H1 (cell line): ENCODE data around the gene ZNF256. TPM values are rescaled to one million over a fixed set of nuclear protein-coding genes. Genes with fewer than 3 reads are reported as not detected.
A peak's percentile ranks its signal among the peaks of the same experiment; 100 is the strongest.

ENCODE experiments used
- ASH2L ChIP-seq: fragments of 200-600, 300-600 bp; sonication (generic); IDR thresholded peaks from one replicate; pipeline ENCODE4 v1.7.1; 2017; ENCODE audit warnings: low read length
- CHD2 ChIP-seq: IDR thresholded peaks from 2 replicates; pipeline ENCODE4 v1.6.1; 2012; ENCODE audit warnings: low read length, improper control_type of control experiment
- CREB1 ChIP-seq: IDR thresholded peaks from 2 replicates; pipeline ENCODE4 v1.6.1; 2012; ENCODE audit warnings: inconsistent platforms
- E2F6 ChIP-seq: IDR thresholded peaks from 2 replicates; pipeline ENCODE4 v1.6.1; 2012; ENCODE audit warnings: inconsistent platforms
- EGR1 ChIP-seq: IDR thresholded peaks from 2 replicates; pipeline ENCODE4 v1.6.1; 2011; ENCODE audit warnings: low read depth, low read length, borderline replicate concordance
- EP300 ChIP-seq, 2 experiments: IDR thresholded peaks; 1 replicate in 1 of 2; 2 replicates in 1 of 2; pipeline ENCODE4 v1.6.1; 2011 to 2012; ENCODE audit warnings: low read depth in 2 of 2, low read length in 2 of 2, mild to moderate bottlenecking in 2 of 2, borderline replicate concordance in 1 of 2, inconsistent platforms in 1 of 2, moderate library complexity in 1 of 2
- KDM4A ChIP-seq: IDR thresholded peaks from one replicate; pipeline ENCODE4 v1.7.1; 2012; ENCODE audit warnings: low read depth, mild to moderate bottlenecking, moderate library complexity, low read length, inconsistent platforms; ENCODE audit not compliant: severe bottlenecking
- KDM5A ChIP-seq: fragments of 200-600 bp; IDR thresholded peaks from 2 replicates; pipeline ENCODE4 v1.7.1; 2012; ENCODE audit warnings: mild to moderate bottlenecking, low read length, inconsistent platforms, mixed read lengths
- MAX ChIP-seq: IDR thresholded peaks from 2 replicates; pipeline ENCODE4 v1.6.1; 2012; ENCODE audit warnings: inconsistent platforms
- NANOG ChIP-seq: IDR thresholded peaks from 2 replicates; pipeline ENCODE4 v1.6.1; 2011; ENCODE audit warnings: low read length, low read depth, mild to moderate bottlenecking, inconsistent platforms; ENCODE audit not compliant: insufficient read depth, poor library complexity, severe bottlenecking
- PHF8 ChIP-seq: fragments of 200-600 bp; sonication (generic); conservative IDR thresholded peaks from 2 replicates; pipeline ENCODE4 v1.7.1; 2012; ENCODE audit warnings: low read depth, mild to moderate bottlenecking, inconsistent platforms, low read length, moderate library complexity
- POLR2A ChIP-seq, 2 experiments: IDR thresholded peaks; 1 replicate in 1 of 2; 2 replicates in 1 of 2; pipeline ENCODE4 v1.6.1; 2011; ENCODE audit warnings: low read depth in 2 of 2, low read length in 2 of 2, mild to moderate bottlenecking in 2 of 2; ENCODE audit errors: control extremely low read depth in 1 of 2
- RAD21 ChIP-seq, 2 experiments: IDR thresholded peaks in 1 of 2; conservative IDR thresholded peaks in 1 of 2; 2 replicates each; pipeline ENCODE4 v1.6.1; 2011; ENCODE audit warnings: low read depth in 2 of 2, low read length in 2 of 2, improper control_type of control experiment in 1 of 2, inconsistent platforms in 1 of 2, mild to moderate bottlenecking in 1 of 2, moderate library complexity in 1 of 2
- SAP30 ChIP-seq: fragments of 300-600 bp; sonication (generic); IDR thresholded peaks from 2 replicates; pipeline ENCODE4 v1.7.1; 2012; ENCODE audit warnings: low read length, moderate library complexity, mild to moderate bottlenecking, inconsistent platforms; ENCODE audit not compliant: insufficient read depth, insufficient replicate concordance
- SIN3A ChIP-seq, 2 experiments: IDR thresholded peaks in 1 of 2; conservative IDR thresholded peaks in 1 of 2; 2 replicates each; pipeline ENCODE4 v1.6.1; 2011 to 2012; ENCODE audit warnings: low read length in 2 of 2, improper control_type of control experiment in 1 of 2, low read depth in 1 of 2, mild to moderate bottlenecking in 1 of 2
- SRF ChIP-seq: IDR thresholded peaks from 2 replicates; pipeline ENCODE4 v1.6.1; 2011; ENCODE audit warnings: mild to moderate bottlenecking, low read depth, low read length, moderate library complexity
- TAF1 ChIP-seq: IDR thresholded peaks from 2 replicates; pipeline ENCODE4 v1.6.1; 2011; ENCODE audit warnings: mild to moderate bottlenecking, low read depth, low read length
- TAF7 ChIP-seq: optimal IDR thresholded peaks from 2 replicates; pipeline ENCODE3; 2011; ENCODE audit warnings: low read depth, mild to moderate bottlenecking, inconsistent platforms, low read length, moderate library complexity, borderline replicate concordance
- YY1 ChIP-seq: IDR thresholded peaks from 2 replicates; pipeline ENCODE4 v1.6.1; 2011; ENCODE audit warnings: low read depth, mild to moderate bottlenecking, low read length
- polyA plus RNA-seq, 7 experiments: library from polyadenylated mRNA; depleted of rRNA in 3 of 7; stranded (reverse) in 5 of 7; unstranded in 2 of 7; fragments of >200 nt in 5 of 7; fragments of 200-250 nt in 2 of 7; gene quantifications; 1 replicate in 5 of 7; 2 replicates in 1 of 7; 4 replicates in 1 of 7; pipeline versions ENCODE4 v1.2.1 to v1.2.3, GENCODE V29; 2011 to 2013; ENCODE audit warnings: missing spikeins in 2 of 7, mixed read lengths in 2 of 7
- total RNA-seq: library from RNA; stranded (reverse); fragmentation: NEBNext Ultra II Directional; extraction: Animal tissue kit (Norgen Biotek cat#: 25700); gene quantifications from 2 replicates; pipeline ENCODE4 v1.2.1, GENCODE V29; 2021

Gene ZNF256
- total and polyA plus RNA-seq, 2 of the 8 experiments (the other 6 are each of a cell fraction or from before 2014, with no cell fraction given), result 6.1 to 13.5 TPM

DNA sequence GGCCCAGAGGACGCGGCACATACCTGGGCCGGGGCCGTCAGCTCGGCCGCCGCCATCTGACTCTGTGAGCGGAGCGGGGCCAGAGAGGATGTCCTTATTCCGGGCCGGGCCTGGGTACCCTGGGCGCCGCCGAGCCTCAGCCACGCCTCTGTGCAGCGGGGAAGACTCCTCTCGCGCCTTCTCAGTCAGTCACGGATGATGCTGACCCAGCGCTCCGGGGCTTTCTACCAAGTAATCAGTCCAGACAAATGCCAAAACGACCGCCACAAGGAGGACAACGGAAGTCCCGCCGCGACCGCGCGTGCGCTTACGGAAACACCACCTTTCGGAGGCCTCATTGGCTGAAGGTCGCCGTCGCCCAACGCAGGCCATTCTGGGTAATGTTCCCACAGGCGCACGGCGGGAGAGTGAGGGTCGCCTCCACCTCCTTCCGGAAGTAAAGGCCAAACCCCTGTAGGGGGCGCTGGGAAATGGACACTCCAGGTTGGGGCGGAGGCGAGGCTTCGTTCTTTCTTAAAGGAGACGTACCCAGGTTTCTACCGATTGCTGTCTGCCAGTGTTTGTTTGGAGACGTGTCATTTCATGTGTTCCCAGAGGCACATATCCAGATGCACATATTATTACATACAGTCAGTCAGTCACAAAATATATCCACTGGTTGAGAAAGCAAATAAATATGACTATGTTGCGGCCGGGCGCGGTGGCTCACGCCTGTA lies at the start of gene ZNF256 (continued):
- TF ChIP-seq YY1, result peak; percentile 17; the same call in 1 of the 2 replicates
- TF ChIP-seq PHF8, result peak; percentile 80
- TF ChIP-seq RAD21 (IDR thresholded peaks at IDR 0.05 in 1 of 2, conservative IDR thresholded peaks at IDR 0.05 in 1 of 2; ENCODE audit: low read depth in 2 of 2, low read length in 2 of 2), result peak; percentile 36 to 41; a peak in 3 of 4 replicates
- peak; percentile 85 for TF ChIP-seq TAF1
- no peak for TF ChIP-seq NANOG
- TF ChIP-seq TAF7, result peak; percentile 55
- peak; percentile 55 for TF ChIP-seq KDM4A
- peak in 1 of 2 experiments; percentile 89; a peak in 2 of 3 replicates for TF ChIP-seq POLR2A (IDR thresholded peaks at IDR 0.05; ENCODE audit: control extremely low read depth in 1 of 2, low read depth in 2 of 2, low read length in 2 of 2)
- peak in 1 of 2 experiments; percentile 71; a peak in 1 of 3 replicates for TF ChIP-seq EP300 (IDR thresholded peaks at IDR 0.05; ENCODE audit: borderline replicate concordance in 1 of 2, low read depth in 2 of 2, low read length in 2 of 2)
- TF ChIP-seq SAP30, result no peak
- TF ChIP-seq KDM5A, result peak; percentile 54; the same call in 1 of the 2 replicates
- peak; percentile 55; the same call in 1 of the 2 replicates for TF ChIP-seq CHD2
- peak; percentile 46 for TF ChIP-seq ASH2L
- TF ChIP-seq EGR1, result 0 out of 2 replicates have a peak, but pooled peaks have one; percentile 33
- peak; percentile 73 for TF ChIP-seq CREB1
- TF ChIP-seq SRF, result peak; percentile 36; the same call in 1 of the 2 replicates
- TF ChIP-seq SIN3A (conservative IDR thresholded peaks at IDR 0.05 in 1 of 2, IDR thresholded peaks at IDR 0.05 in 1 of 2; ENCODE audit: low read depth in 1 of 2, low read length in 2 of 2), result peak; percentile 49 to 82; a peak in 2 of 4 replicates
- peak; percentile 88 for TF ChIP-seq MAX
- peak; percentile 39; the same call in 1 of the 2 replicates for TF ChIP-seq E2F6
